Measurements from ENCODE around the gene RANGAP1. TPM values are rescaled to one million over a fixed set of nuclear protein-coding genes. Genes with fewer than 3 reads are reported as not detected.

Gene RANGAP1
- 88.5 and 145 TPM in 2 replicates for polyA plus RNA-seq (2011; rRNA removed)
- 77.3 and 124 TPM in 2 replicates for polyA minus RNA-seq (2011; rRNA and poly(A)+ RNA removed)

GRCh38 chr22:41285820-41286638 lies at the start of gene RANGAP1:
RANGAP1 (minus strand) TSS chr22:41286187; CDS start chr22:41281044, 5,143 bp downstream.
- ChIA-PET CTCF (interaction anchor here (1.0 to 1.1 kb wide), 2 partner anchors 15 to 69 kb away, joined by 3 to 4 read pairs; partner anchors contain the start of gene ZC3H7B), POLR2A (no interaction called here)
- 0 out of 2 replicates have a peak, but pooled peaks have one; percentile 31 for TF ChIP-seq CTCF (IDR thresholded peaks at IDR 0.05; ENCODE audit: insufficient read depth, low read depth, low read length)

GRCh38 chr22:41334951-41335635 lies 49.1 kb upstream of the RANGAP1 start:
- ChIA-PET POLR2A (no interaction called here), CTCF (no interaction called here)
- no peak overlapping the region for H3K4me3 ChIP-seq (ENCODE audit: low read depth, low read length)
- H3K27me3 ChIP-seq (ENCODE audit: control insufficient read depth, insufficient read depth, low read length): no peaks in the 10 kb centered on the region
- peaks cover 48% of the 10 kb centered on the region for H3K36me3 ChIP-seq (ENCODE audit: control insufficient read depth, insufficient read depth, low read length)
- no peak for DNase-seq (ENCODE audit: low read depth)
- TF ChIP-seq CTCF (IDR thresholded peaks at IDR 0.05; ENCODE audit: insufficient read depth, low read depth, low read length): no peak

More at GRCh38 chr22:41285820-41286638, at the start of gene RANGAP1:
- Histone ChIP-seq H3K4me3 (ENCODE audit: low read depth, low read length) (peak within 1 kb of the TSS; percentile 89), H3K27me3 (ENCODE audit: control insufficient read depth, insufficient read depth, low read length) (no peaks in the 10 kb centered on the region), H3K36me3 (ENCODE audit: control insufficient read depth, insufficient read depth, low read length) (peaks cover 7% of the 10 kb centered on the region)
- peak; percentile 93 for DNase-seq (ENCODE audit: low read depth)

GRCh38 chr22:41334215-41334614 lies 48.2 kb upstream of the RANGAP1 start:
- DNase-seq (ENCODE audit: low read depth): no peak
- ChIA-PET POLR2A (no interaction called here), CTCF (no interaction called here)
- H3K4me3 ChIP-seq (ENCODE audit: low read depth, low read length): no peak overlapping the region
- TF ChIP-seq CTCF (IDR thresholded peaks at IDR 0.05; ENCODE audit: insufficient read depth, low read depth, low read length): no peak
- peaks cover 46% of the 10 kb centered on the region for H3K36me3 ChIP-seq (ENCODE audit: control insufficient read depth, insufficient read depth, low read length)
- no peaks in the 10 kb centered on the region for H3K27me3 ChIP-seq (ENCODE audit: control insufficient read depth, insufficient read depth, low read length)

- POLR2A ChIA-PET: no interaction called here
- CTCF ChIA-PET: no interaction called here
Observed at GRCh38 chr22:41333806-41334205, 47.8 kb upstream of the RANGAP1 start.

More at GRCh38 chr22:41333806-41334205, 47.8 kb upstream of the RANGAP1 start:
- no peak for DNase-seq (ENCODE audit: low read depth)
- H3K27me3 ChIP-seq (ENCODE audit: control insufficient read depth, insufficient read depth, low read length): no peaks in the 10 kb centered on the region
- no peak for TF ChIP-seq CTCF (IDR thresholded peaks at IDR 0.05; ENCODE audit: insufficient read depth, low read depth, low read length)
- no peak overlapping the region for H3K4me3 ChIP-seq (ENCODE audit: low read depth, low read length)
- H3K36me3 ChIP-seq (ENCODE audit: control insufficient read depth, insufficient read depth, low read length): peaks cover 42% of the 10 kb centered on the region
